Activated gamma-delta T cell treated with anti-CD3 and anti-CD28 coated beads, Interleukin-2, amount 50 U/mL, for 16 hours (primary cell): ENCODE measurements around the gene ARHGEF39.
"Not testable (repeated sequence)": the region's sequence is repeated elsewhere in the genome, so short reads cannot be mapped to it uniquely, and the experiment has no call there.

Experiments
- DNase-seq: peaks from one replicate; pipeline ENCODE4 v3.0.0-alpha.2; 2020; ENCODE audit warnings: low read depth

ARHGEF39 gene

DNA sequence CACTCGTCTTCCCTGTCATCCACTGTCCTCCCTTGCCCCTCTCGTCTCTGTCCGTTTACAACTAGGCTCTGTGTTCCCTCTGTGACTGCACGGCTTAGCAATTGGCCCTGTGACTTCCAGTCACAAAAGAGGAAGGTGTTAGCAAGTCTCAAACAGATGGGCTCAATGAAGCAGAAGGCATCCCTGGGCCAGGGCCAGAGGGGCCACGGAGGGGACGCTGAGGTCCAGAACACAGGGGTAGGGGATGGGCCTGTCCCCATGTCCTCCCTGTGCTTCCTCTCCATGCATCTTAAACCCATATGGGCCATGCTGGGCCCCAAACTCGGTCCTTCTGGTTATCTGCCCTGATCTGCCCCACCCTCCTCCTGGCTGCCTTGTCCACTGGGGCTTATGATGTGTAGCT, 46.7 kb downstream of the ARHGEF39 start, which contains the start of gene CD72:
Gene CD72, minus strand, starts transcription at position 89 of the 403 bp plus-strand sequence. CDS start 110 bp downstream, outside the sequence.
- DNase-seq, result no peak

DNA sequence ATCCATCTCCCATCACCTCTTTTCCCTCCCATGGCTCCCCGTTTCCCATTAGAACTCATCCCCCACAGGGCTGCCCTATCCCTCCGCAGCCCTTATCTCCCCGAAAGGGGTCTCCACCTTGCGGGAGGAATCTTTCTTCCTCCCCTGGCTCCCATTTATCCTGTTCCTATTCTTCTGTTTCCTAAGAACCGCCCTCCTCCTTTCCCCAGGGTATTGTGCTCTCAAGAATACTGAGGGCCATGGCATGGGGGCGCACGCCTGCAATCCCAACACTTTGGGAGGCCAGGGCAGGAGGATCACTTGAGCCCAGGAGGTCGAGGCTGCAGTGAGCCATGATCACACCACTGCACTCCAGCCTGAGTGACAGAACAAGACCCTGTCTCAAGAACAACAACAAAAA, 47.4 kb downstream of the ARHGEF39 start:
- DNase-seq, result no peak

DNA sequence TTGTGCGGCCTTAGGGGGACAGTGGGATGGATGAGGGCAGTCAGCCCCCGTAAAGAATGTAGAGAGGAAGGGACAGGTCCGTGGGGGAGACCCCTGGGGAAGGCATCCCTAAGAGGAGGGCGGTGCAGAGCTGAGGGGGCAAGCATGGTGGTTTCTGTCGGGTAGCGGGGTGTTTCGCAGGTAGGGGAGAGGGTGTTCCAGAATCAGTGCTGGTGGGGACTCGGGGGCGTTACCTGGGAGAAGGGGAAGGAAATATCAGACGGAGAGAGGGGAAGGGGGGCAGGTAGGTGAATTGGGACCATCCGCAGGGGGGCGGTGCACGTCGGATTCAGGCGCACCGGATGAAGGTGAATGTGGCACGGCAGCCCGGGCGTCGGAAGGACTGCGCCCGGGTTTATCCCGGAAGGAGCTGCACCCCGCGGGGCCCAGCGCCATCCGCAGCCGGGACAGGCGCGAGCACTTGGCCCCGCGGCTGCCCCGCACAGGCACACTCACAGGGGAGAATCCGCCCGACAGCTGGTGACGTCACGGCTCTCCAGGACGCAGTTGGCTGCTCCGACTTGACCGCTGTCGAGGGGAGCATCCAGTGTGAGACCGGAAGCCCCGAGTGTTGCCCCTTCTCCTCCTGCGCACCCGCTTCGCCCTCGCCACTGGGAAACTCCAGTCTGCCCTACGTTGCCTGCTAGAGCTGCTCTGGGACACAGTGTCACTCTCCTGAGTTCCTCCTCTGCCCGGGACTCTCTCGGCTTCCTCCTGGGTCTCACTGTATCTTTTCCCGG, 48.1 kb downstream of the ARHGEF39 start:
- DNase-seq, result peak; percentile 57

DNA sequence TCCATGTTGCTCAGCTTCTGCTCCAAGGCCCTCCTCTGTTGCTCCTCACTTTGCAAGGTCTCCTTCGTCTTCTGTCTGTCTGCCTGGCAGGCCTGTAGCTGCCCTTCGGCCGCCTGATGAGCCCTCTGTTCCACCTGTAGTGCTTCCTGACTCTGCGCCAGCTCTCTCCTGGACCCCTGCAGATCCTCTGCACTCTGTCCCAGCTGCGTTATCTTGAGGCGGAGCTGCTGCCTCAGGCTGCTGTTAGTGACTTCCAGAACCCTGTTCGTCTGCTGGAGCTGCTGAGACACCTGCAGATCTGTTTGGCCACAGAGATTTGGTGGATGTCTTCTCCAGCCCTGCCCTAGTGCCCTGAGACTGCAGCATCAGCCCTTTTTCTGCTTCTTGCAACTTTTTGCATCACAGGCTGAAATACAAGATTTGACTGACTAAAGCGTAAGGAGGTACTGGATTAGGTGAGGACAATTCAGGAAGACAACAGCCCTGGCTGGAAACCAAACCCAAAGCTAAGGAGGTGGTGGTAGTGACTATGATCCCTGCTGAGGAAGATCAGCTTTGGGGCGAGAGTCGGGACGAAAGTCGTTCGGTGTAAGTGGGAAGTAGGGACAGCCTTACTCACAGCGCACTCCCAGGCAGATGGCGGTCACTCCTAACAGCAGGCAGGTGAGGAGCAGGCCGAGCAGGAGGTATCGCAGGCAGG, 48.9 kb downstream of the ARHGEF39 start:
- no peak for DNase-seq

DNA sequence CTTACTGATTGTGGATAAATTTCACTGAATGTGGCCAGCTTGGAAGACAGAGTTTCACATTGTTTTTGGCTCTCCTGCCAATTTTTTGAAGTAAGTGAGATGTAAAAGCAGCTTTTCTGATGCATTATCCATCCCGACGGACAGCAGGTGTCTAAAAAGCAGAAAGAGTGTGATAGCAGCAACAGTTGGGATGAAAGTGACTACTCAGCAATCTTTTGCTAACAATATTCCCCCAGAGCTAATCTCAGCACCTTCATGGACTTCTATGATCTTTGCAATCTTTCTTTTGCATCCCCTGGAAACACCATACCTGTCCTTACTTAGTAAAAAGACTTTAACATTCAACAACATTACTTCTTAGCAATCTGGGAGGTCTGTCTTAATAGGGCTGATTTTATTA, 52.2 kb downstream of the ARHGEF39 start:
- no peak for DNase-seq

DNA sequence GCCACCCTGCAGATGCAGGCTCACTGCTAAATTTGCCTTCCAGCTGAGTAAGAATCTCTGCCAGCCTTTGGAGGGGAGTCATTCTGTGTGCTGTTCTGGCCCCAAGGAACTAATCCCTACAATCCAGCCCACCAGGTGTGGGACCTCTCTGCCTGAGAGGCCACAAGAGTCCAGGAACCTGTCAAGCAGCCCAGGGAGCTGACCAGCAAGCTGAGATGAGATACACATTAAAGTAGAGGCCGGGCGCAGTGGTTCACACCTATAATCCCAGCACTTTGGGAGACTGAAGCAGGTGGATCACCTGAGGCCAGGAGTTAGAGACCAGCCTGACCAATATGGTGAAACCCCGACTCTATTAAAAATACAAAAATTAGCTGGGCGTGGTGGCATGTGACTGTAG, 52.9 kb downstream of the ARHGEF39 start:
- not testable (repeated sequence) for DNase-seq

DNA sequence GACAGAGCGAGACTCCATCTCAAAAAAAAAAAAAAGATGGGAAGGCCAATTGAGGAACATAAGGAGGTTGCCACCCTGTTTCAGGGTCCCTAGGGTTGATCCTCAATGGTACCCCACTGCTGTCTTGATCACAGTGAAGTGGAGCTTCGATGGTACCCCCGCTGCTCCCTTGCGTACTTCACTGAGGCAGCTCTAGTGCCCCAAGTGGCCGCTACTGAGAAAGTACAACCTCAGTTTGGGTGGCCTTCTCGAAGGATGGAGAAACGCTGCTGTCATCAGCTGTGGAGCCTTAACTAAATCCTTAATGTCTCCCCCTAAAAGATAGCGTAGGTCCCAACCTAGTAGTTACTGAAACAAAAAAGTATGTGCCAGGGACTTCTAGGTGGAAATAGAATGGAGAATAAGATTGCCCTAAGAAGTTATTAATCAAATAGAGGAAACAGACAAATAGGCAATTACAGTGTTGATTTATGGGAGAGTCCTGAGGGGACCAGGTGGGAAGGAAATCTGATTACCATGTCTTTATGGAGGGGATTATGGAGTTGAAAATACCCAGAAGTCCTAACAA, 53.7 kb downstream of the ARHGEF39 start:
- DNase-seq, result peak; percentile 37

DNA sequence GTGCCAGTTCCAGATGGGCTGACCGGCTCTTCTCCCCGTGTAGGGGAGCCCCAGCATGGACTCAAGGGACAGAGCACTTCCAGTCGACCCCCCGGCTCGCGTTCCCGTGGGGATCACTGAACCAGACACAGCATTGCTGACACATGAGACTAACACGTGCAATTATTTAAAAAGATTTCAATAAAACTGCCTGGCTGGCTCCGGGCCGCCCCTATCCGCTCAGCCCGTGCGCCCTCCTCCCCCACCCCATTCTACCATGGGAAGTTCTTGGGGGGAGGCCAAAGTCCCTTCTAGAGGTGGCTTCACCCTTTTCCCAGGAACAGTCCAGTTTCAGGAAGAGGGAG, 55.2 kb downstream of the ARHGEF39 start:
- no peak for DNase-seq
